BE2C (cell line): ENCODE results near the gene MCTP2.

ENCODE experiments used
- DNase-seq: peaks from one replicate; pipeline ENCODE4 v3.0.0-alpha.2; 2020
- H3K27me3 ChIP-seq: fragments of 250-450 bp; sonication (Bioruptor Pico); 2 replicates; pipeline ENCODE4 v1.5.1; 2020; ENCODE audit warnings: mild to moderate bottlenecking
- H3K36me3 ChIP-seq: fragments of 250-450 bp; sonication (Bioruptor Pico); 2 replicates; pipeline ENCODE4 v1.5.1; 2020; ENCODE audit warnings: mild to moderate bottlenecking
- H3K4me1 ChIP-seq: fragments of 250-450 bp; sonication (Bioruptor Pico); 2 replicates; pipeline ENCODE4 v1.5.1; 2020
- H3K4me3 ChIP-seq: 2 replicates; pipeline ENCODE4 v1.5.1; 2011; ENCODE audit warnings: low read depth, low read length
- H3K9me3 ChIP-seq: fragments of 250-450 bp; sonication (Bioruptor Pico); 2 replicates; pipeline ENCODE4 v1.5.1; 2020
- TF ChIP-seq, protein P1 (sequence below): IDR thresholded peaks from 2 replicates; pipeline ENCODE4 v1.5.1; 2012; ENCODE audit warnings: mild to moderate bottlenecking, low read depth, low read length

Gene MCTP2

DNA sequence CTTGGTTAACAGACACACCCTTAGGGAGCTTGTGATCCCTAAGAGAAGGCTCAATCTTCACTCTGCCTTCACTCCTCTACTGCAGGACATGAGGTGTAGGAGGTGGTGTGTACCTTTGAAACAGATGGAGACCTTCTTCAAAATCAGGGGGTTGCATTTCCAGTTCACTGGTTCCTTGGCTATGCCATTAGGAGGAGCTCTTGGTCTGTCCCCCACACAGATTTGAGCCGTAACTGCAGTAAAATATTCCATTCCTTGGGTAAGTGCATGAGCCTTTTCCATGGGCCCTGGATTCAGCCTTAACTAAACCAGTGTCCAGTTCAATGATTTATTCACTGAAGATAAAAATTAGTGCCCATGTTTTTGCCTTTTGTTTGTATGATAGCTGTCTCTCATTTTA is 144.6 kb downstream of the MCTP2 start:
- no peak for DNase-seq
- Histone ChIP-seq H3K27me3 (no peaks in the 10 kb centered on the region), H3K4me3 (no peak overlapping the region), H3K36me3 (no peaks in the 10 kb centered on the region), H3K4me1 (no peaks in the 10 kb centered on the region), H3K9me3 (no peaks in the 10 kb centered on the region)
- TF ChIP-seq, protein P1, sequence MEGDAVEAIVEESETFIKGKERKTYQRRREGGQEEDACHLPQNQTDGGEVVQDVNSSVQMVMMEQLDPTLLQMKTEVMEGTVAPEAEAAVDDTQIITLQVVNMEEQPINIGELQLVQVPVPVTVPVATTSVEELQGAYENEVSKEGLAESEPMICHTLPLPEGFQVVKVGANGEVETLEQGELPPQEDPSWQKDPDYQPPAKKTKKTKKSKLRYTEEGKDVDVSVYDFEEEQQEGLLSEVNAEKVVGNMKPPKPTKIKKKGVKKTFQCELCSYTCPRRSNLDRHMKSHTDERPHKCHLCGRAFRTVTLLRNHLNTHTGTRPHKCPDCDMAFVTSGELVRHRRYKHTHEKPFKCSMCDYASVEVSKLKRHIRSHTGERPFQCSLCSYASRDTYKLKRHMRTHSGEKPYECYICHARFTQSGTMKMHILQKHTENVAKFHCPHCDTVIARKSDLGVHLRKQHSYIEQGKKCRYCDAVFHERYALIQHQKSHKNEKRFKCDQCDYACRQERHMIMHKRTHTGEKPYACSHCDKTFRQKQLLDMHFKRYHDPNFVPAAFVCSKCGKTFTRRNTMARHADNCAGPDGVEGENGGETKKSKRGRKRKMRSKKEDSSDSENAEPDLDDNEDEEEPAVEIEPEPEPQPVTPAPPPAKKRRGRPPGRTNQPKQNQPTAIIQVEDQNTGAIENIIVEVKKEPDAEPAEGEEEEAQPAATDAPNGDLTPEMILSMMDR, result peak; percentile 50

DNA sequence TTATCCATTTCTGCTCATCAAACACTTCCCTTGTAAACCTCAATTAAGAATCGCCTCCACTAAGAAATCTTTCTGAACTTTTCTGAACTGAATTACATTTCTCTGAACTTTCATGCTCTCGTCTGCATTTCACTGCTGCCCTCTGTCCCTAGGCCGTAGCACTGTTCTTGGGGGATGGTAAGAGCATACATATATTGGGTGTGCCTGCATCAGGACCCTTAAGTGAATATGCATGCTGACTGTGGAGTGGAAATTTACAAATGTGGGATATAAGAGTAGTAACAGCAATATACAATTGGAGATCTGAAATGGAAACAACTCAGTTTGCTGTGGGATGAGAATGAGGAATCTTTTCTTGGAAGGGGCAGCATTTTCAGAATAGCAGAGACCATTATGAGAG is 148.6 kb downstream of the MCTP2 start:
- no peaks in the 10 kb centered on the region for H3K9me3 ChIP-seq
- TF ChIP-seq, protein P1, result no peak

DNA sequence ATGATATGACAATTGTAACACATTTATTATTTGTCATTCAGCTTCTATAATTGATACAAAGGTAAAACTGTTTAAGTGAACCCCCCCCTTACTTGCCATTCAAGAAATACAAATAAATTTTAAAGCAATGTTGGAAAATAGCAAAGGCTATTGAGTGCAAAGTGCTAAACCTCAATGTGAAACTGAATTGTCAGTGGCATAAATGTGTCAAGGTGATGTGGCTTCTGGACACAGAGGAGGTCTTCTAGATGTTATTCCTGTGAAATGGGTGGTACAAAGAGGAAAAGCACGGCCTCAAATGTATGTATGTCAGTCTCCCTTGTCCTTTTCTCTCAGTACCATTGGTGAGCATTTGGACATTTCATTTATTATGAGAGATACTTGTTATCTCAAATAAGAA is 149.4 kb downstream of the MCTP2 start:
- Histone ChIP-seq H3K9me3 (no peaks in the 10 kb centered on the region), H3K36me3 (no peaks in the 10 kb centered on the region), H3K27me3 (no peaks in the 10 kb centered on the region), H3K4me1 (no peaks in the 10 kb centered on the region), H3K4me3 (no peak overlapping the region)
- DNase-seq, result no peak
- TF ChIP-seq, protein P1, result no peak

More for the DNA sequence above, 148.6 kb downstream of the MCTP2 start:
- no peak for DNase-seq
- Histone ChIP-seq H3K4me1 (no peaks in the 10 kb centered on the region), H3K27me3 (no peaks in the 10 kb centered on the region), H3K4me3 (no peak overlapping the region), H3K36me3 (no peaks in the 10 kb centered on the region)

DNA sequence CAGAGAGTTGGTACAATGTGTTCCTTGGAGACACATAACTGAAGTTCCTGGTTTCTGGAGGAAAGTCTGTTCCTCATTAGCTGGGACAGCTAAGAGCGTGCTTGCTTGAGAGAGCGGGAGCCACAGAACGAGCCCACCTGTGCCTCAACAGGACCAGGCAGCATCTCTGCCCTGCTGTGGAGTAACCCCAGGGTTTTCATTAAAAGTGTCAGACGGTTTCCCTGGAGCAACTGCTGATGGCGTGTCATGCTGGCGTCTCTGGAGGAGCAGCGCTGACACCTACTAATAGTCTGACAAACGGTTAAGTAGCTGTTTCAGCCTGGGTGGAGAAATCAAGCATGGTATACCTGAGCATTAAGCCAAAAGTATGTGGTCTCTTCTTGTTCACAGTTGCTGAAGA is 150.0 kb downstream of the MCTP2 start:
- TF ChIP-seq, protein P1, result no peak
- Histone ChIP-seq H3K9me3 (no peaks in the 10 kb centered on the region), H3K36me3 (no peaks in the 10 kb centered on the region), H3K4me1 (no peaks in the 10 kb centered on the region), H3K4me3 (no peak overlapping the region), H3K27me3 (no peaks in the 10 kb centered on the region)
- no peak for DNase-seq

DNA sequence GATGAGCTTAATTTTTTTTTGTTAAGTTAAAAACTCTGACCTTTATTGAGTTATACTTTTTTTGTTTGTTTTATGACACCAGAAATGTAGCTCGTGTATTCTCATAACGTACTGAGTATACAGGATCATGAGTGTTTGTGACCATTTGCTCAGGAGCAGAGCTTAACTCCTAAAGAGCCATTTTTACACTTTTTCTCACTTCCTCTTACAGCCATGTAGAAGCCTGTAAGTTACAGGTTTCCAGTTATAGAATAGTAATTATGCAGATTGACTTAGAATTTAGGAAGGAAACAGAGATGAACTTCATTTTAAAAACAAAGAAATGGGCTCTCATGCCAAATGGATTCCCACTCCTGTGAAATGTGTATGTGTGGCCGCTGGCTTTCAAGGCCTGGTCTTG is 151.7 kb downstream of the MCTP2 start:
- Histone ChIP-seq H3K4me3 (no peak overlapping the region), H3K4me1 (no peaks in the 10 kb centered on the region), H3K36me3 (no peaks in the 10 kb centered on the region), H3K27me3 (0 out of 2 replicates have a peak, but pooled peaks cover 4% of the 10 kb centered on the region), H3K9me3 (no peaks in the 10 kb centered on the region)
- TF ChIP-seq, protein P1, result no peak
- DNase-seq, result no peak

DNA sequence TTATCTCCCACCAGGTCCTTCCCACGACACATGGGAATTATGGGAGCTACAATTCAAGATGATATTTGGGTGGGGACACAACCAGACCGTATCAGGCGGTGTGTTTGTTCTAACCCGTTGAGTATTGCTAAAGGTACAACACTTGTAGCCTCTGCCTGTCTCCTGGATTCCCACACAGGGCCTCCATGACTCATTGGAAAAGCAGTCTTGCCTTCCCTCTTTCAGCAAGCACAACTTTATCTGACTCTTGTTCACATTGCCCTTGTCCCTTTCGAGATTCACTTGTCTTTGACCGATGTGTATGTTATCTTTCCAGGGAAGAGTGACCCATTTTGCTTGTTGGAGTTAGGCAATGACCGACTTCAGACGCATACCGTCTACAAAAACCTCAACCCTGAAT is 152.3 kb downstream of the MCTP2 start:
- H3K9me3 ChIP-seq, result no peaks in the 10 kb centered on the region
- H3K4me3 ChIP-seq, result no peak overlapping the region
- no peaks in the 10 kb centered on the region for H3K36me3 ChIP-seq
- DNase-seq, result no peak
- TF ChIP-seq, protein P1, result no peak
- H3K27me3 ChIP-seq, result 0 out of 2 replicates have a peak, but pooled peaks cover 4% of the 10 kb centered on the region
- no peaks in the 10 kb centered on the region for H3K4me1 ChIP-seq
